ENCODE measurements around the gene ARL6IP4. TPM values are rescaled to one million over a fixed set of nuclear protein-coding genes. Genes with fewer than 3 reads are reported as not detected.
A peak's percentile ranks its signal among the peaks of the same experiment; 100 is the strongest.

ARL6IP4 gene
- polyA plus RNA-seq, 2 of the 4 experiments (the other 2 are of a cell fraction), result 208 to 209 TPM

DNA sequence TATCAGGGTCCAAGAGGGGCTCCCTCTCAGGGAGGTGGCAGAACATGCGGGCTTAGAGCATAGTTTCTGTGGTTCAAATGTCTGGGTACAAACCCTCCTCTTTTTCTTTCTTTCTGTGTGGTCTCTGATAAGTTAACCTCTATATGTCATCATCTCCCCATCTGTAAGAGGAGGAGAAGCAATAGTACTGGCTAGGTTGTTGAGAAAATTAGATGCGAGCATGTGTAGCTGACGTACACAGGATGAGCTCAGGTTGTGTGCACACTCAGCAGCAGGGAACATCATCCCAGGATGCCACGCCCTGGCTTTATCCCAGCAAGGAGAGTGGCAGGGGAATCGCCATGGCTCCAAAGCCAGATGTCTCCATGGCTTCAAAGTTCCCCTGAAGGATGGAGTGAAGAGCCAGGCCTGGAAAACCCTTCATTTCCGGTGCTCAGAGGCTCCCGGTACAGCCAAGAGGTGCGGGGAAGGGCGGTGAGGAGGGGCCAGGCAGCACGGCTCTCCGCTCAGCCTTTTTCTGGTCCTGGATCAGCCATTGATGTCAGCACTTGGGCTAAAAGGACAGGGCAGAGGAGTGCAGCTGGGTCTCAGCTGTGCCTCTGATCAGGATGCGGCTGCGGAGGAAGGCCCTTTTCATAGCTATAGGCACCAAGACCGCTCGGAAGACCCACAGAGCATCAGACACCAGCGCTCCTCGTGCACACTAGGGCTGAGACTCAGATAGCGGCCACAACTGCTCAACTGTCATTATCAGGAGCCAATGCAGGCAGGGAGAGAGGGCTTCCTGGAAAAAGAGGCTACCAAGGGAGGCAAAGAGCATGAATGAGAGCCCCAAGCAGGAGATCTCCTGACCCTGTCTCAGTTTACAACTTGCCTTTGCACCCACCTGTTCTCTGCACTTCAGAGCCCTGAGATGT, 41.5 kb downstream of the ARL6IP4 start:
- 90% methylated on average over 18 of the region's 18 CpGs for WGBS (ENCODE audit: missing lambda C conversion rate)
- H3K4me1 ChIP-seq, result peaks cover 42% of the 10 kb centered on the region
- H3K4me2 ChIP-seq, result no peak overlapping the region
- H3K4me3 ChIP-seq, result no peak overlapping the region
- ChIA-PET POLR2A (no interaction called here), CTCF (interaction anchor here (0.8 to 1.3 kb wide), 2 partner anchors 11 to 20 kb away, joined by 3 to 4 read pairs; no protein-coding TSS in a partner anchor)
- no peak for DNase-seq (ENCODE audit: low read depth in 1 of 2, low spot score in 1 of 2)
- no peaks in the 10 kb centered on the region for H3K9me3 ChIP-seq
- H3K27ac ChIP-seq, result peak overlapping the region in 1 of 2 experiments; percentile 84; a peak in 3 of 6 replicates
- TF ChIP-seq PHF8 (IDR thresholded peaks at IDR 0.05; ENCODE audit: borderline replicate concordance, low read depth) (no peak), HOXB13 (CRISPR knock-in tag; IDR thresholded peaks at IDR 0.05; ENCODE audit: low read depth) (no peak), CHD2 (IDR thresholded peaks at IDR 0.05; ENCODE audit: low read length, partially characterized antibody) (no peak), JUNB (IDR thresholded peaks at IDR 0.05) (no peak), EP300 (IDR thresholded peaks at IDR 0.05) (no peak), CHD4 (IDR thresholded peaks at IDR 0.05; ENCODE audit: borderline replicate concordance) (no peak), ZFP36 (IDR thresholded peaks at IDR 0.05; ENCODE audit: borderline replicate concordance, partially characterized antibody) (no peak), TFCP2L1 (CRISPR knock-in tag; IDR thresholded peaks at IDR 0.05) (no peak), BHLHE40 (IDR thresholded peaks at IDR 0.05; ENCODE audit: low read depth, low read length) (no peak), RNF2 (IDR thresholded peaks at IDR 0.05; ENCODE audit: borderline replicate concordance, low read depth) (no peak)
- TF ChIP-seq, protein P1, sequence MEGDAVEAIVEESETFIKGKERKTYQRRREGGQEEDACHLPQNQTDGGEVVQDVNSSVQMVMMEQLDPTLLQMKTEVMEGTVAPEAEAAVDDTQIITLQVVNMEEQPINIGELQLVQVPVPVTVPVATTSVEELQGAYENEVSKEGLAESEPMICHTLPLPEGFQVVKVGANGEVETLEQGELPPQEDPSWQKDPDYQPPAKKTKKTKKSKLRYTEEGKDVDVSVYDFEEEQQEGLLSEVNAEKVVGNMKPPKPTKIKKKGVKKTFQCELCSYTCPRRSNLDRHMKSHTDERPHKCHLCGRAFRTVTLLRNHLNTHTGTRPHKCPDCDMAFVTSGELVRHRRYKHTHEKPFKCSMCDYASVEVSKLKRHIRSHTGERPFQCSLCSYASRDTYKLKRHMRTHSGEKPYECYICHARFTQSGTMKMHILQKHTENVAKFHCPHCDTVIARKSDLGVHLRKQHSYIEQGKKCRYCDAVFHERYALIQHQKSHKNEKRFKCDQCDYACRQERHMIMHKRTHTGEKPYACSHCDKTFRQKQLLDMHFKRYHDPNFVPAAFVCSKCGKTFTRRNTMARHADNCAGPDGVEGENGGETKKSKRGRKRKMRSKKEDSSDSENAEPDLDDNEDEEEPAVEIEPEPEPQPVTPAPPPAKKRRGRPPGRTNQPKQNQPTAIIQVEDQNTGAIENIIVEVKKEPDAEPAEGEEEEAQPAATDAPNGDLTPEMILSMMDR (IDR thresholded peaks at IDR 0.05), result no peak
- TF ChIP-seq, protein P2, sequence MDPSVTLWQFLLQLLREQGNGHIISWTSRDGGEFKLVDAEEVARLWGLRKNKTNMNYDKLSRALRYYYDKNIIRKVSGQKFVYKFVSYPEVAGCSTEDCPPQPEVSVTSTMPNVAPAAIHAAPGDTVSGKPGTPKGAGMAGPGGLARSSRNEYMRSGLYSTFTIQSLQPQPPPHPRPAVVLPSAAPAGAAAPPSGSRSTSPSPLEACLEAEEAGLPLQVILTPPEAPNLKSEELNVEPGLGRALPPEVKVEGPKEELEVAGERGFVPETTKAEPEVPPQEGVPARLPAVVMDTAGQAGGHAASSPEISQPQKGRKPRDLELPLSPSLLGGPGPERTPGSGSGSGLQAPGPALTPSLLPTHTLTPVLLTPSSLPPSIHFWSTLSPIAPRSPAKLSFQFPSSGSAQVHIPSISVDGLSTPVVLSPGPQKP (IDR thresholded peaks at IDR 0.05; ENCODE audit: low read depth, low read length), result no peak
- no peak for FAIRE-seq
- no peak for ATAC-seq

DNA sequence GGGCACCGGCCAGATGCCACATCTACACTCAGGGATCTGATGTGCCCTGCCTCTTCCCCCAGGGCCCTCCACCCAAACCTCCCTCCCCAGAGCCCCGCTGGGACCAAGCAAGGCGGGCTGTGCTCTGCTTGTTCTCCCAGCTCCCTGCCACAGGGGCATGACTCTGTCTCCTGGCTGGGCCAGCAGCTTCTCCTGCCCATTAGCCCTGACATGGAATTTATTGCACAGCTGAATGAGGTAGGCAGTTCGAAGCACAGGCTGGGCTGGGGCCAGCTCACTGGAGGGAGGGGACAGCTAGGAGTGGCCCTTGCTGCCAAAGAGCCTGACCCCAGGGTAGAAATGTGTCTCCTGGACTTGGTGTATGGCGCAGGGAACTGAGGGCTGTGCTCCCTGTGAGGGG, 42.4 kb downstream of the ARL6IP4 start:
- ATAC-seq, result no peak
- WGBS (ENCODE audit: missing lambda C conversion rate), result 80% methylated on average over 4 of the region's 5 CpGs
- Histone ChIP-seq H3K4me1 (peaks cover 42% of the 10 kb centered on the region), H3K27ac (0 out of 6 replicates have a peak overlapping the region, but pooled peaks of 1 of the 2 experiments have one; percentile 10), H3K4me3 (no peak overlapping the region), H3K4me2 (no peak overlapping the region), H3K9me3 (no peaks in the 10 kb centered on the region)
- POLR2A ChIA-PET, result no interaction called here
- CTCF ChIA-PET, result interaction anchor here (0.6 to 1.3 kb wide), 5 partner anchors 10 to 425 kb away, joined by 3 to 5 read pairs (median 3); no protein-coding TSS in a partner anchor
- DNase-seq (ENCODE audit: low read depth in 1 of 2, low spot score in 1 of 2), result no peak
- TF ChIP-seq FOXS1 (CRISPR knock-in tag; IDR thresholded peaks at IDR 0.05), result no peak
- FAIRE-seq, result no peak

DNA sequence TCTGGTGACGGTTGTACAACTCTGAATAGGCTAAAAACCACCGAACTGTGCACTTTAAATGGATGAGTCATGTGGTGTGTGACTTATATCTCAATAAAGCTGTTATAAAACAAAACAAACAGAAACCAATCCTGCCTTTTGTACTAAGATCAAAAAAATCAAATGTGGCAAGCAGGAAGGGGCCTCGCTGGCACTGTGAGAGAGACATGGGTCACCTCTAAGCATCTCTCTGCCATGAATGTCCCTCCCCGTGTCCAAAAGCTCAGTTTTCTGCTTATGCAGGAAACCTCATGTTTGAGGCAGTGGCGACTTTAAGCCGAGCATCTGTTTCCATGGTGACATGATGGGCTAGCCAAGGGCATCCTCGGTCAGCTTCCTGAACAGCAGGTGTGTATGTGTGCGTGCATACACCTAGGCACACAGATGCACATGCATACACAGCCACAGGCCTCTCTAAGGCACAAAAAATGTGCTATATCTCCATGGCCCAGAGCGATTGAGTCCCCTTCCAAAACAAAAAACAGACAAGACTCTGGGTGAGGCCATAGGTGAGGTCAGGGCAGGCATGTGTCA, 44.4 kb downstream of the ARL6IP4 start:
- DNase-seq (ENCODE audit: low read depth in 1 of 2, low spot score in 1 of 2) (no peak), ATAC-seq (peak in 1 of 2 experiments; percentile 23; a peak in 1 of 6 replicates), FAIRE-seq (no peak)
- TF ChIP-seq RNF2 (IDR thresholded peaks at IDR 0.05; ENCODE audit: borderline replicate concordance, low read depth), result no peak
- no peak for TF ChIP-seq KDM1A (IDR thresholded peaks at IDR 0.05; ENCODE audit: low read depth)
- TF ChIP-seq, protein P2 (IDR thresholded peaks at IDR 0.05; ENCODE audit: low read depth, low read length), result no peak
- no peak for TF ChIP-seq FOSL2 (IDR thresholded peaks at IDR 0.05)
- TF ChIP-seq FOSL2 (CRISPR knock-in tag; IDR thresholded peaks at IDR 0.05), result peak; percentile 39
- TF ChIP-seq KDM5A (IDR thresholded peaks at IDR 0.05), result no peak
- no peak for TF ChIP-seq TP53 (CRISPR knock-in tag; IDR thresholded peaks at IDR 0.05)
- TF ChIP-seq HDAC2 (IDR thresholded peaks at IDR 0.05), result no peak
- TF ChIP-seq, protein P3, sequence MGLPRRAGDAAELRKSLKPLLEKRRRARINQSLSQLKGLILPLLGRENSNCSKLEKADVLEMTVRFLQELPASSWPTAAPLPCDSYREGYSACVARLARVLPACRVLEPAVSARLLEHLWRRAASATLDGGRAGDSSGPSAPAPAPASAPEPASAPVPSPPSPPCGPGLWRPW (IDR thresholded peaks at IDR 0.05), result no peak
- no peak for TF ChIP-seq PHF8 (IDR thresholded peaks at IDR 0.05; ENCODE audit: borderline replicate concordance, low read depth)
- no peak overlapping the region for H3K27ac ChIP-seq
- POLR2A ChIA-PET, result interaction anchor here (2.5 kb wide), 1 partner anchor 208 kb away, joined by 8 read pairs; the partner anchor contains the start of genes MPHOSPH9 and MTRFR
- peaks cover 23% of the 10 kb centered on the region for H3K4me1 ChIP-seq
- 0 out of 3 replicates have a peak overlapping the region, but pooled peaks have one; percentile 11 for H3K4me2 ChIP-seq
- no peak overlapping the region for H3K4me3 ChIP-seq
- whole genome bisulfite sequencing (ENCODE audit: missing lambda C conversion rate), result 70% methylated on average over 9 of the region's 9 CpGs
- H3K9me3 ChIP-seq, result no peaks in the 10 kb centered on the region
- CTCF ChIA-PET, result interaction anchor here (0.6 to 4.7 kb wide), 6 partner anchors 15 to 439 kb away, joined by 3 to 26 read pairs (median 4); no protein-coding TSS in a partner anchor

Data from A549 (cell line).